Astrocyte of the cerebellum (primary cell): ENCODE results near the gene ERCC3.

ENCODE experiments used
- DNase-seq: peaks from one replicate; pipeline ENCODE4 v3.0.0-alpha.2; 2011; ENCODE audit warnings: low read depth
- H3K4me3 ChIP-seq: 2 replicates; pipeline ENCODE4 v1.5.1; 2011; ENCODE audit warnings: mild to moderate bottlenecking, low read depth, low read length, moderate library complexity
- in situ Hi-C: cut with HindIII; loops from 2 replicates; pipeline ENCODE4 v1.10.0; 2017; ENCODE audit warnings: low sequenced_read_pairs
- TF ChIP-seq, protein P1 (sequence below): IDR thresholded peaks from 2 replicates; pipeline ENCODE4 v1.5.1; 2012; ENCODE audit warnings: low read length, low read depth, moderate library complexity, mild to moderate bottlenecking; ENCODE audit errors: missing control alignments

Gene ERCC3

DNA sequence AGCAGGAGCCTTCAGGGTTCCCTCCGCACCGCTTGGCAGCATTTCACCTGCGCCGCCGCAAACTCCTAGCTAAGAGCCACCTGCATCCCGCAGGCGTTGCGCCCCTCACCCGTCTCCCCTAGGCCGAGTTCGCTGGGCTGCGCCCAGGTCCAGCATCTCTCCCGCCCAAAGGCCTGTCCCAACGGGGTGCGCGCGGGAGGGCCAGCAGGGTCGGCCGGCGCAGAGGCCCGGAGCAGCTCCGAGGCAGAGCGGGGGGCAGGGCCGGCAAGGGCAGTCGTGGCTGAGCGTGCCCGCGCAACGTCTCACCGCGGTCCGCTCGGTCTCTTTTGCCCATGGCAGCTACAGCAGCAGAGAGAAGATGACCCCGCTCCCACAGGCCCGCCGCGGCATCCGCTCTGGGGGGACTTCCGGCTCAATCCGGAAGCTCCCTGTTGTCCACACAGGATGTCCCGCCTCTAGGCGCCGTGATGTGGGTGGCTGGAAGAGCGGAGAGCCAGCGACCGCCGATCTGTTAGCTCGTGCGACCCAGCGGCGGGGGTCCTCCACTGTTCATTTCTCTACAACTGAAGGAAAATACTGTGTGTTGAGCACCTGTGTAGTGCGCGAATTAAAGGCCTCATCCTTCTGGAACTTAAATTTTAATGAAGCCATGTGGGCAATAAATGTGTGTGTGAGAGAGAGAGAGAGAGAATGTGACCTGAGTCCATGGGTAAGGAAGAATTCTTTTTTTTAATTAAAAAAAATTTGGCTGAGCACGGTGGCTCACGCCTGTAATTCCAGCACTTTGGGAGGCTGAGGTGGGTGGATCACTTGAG, at the start of gene ERCC3:
ERCC3 (minus strand) TSS at position 397 of the 815 bp plus-strand sequence; CDS start at position 334, 63 bp downstream.
- H3K4me3 ChIP-seq: peak within 1 kb of the TSS; percentile 89
- TF ChIP-seq, protein P1, sequence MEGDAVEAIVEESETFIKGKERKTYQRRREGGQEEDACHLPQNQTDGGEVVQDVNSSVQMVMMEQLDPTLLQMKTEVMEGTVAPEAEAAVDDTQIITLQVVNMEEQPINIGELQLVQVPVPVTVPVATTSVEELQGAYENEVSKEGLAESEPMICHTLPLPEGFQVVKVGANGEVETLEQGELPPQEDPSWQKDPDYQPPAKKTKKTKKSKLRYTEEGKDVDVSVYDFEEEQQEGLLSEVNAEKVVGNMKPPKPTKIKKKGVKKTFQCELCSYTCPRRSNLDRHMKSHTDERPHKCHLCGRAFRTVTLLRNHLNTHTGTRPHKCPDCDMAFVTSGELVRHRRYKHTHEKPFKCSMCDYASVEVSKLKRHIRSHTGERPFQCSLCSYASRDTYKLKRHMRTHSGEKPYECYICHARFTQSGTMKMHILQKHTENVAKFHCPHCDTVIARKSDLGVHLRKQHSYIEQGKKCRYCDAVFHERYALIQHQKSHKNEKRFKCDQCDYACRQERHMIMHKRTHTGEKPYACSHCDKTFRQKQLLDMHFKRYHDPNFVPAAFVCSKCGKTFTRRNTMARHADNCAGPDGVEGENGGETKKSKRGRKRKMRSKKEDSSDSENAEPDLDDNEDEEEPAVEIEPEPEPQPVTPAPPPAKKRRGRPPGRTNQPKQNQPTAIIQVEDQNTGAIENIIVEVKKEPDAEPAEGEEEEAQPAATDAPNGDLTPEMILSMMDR: no peak
- in situ Hi-C loops: no loop called here
- DNase-seq: peak; percentile 53

DNA sequence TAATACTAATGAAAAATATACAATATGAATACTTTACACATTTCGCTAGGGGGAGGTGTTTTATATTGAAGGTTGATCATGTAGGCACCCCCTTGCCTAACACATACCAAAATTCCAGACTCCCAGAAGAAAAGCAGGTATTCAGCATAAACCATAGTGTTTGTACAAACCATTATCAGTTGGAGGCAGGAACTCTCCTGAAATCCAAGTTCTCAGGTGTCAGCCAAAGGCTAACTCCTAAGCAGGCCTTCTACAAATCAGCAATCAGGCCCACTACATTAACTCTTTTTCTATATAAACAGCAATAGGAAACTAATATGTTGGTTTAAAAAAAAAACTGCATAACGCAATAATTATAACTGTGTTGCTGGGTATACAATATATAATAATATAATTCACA, 49.3 kb upstream of the ERCC3 start:
- in situ Hi-C loops: no loop called here
- no peak overlapping the region for H3K4me3 ChIP-seq
- DNase-seq: no peak
- TF ChIP-seq, protein P1: no peak

DNA sequence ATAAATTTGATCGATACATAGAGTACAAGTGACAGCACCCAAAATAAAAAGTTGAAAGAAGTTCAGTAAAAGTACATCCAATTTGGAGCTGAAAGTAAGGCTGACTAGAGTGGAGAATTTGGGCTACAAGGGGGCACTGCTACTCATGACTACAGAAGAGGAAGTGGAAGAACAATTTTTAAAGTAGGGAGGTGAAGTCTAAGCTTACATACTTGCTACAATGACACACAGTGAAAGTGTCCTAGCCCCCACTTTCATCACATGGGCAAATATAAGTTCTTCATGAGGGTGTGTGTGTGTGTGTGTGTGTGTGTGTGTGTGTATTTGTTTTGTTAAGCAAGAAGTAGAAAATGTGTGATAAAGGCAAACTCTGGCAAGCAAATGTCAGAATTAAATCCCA, 48.2 kb upstream of the ERCC3 start:
- TF ChIP-seq, protein P1: no peak
- H3K4me3 ChIP-seq: no peak overlapping the region
- in situ Hi-C loops: no loop called here
- no peak for DNase-seq

DNA sequence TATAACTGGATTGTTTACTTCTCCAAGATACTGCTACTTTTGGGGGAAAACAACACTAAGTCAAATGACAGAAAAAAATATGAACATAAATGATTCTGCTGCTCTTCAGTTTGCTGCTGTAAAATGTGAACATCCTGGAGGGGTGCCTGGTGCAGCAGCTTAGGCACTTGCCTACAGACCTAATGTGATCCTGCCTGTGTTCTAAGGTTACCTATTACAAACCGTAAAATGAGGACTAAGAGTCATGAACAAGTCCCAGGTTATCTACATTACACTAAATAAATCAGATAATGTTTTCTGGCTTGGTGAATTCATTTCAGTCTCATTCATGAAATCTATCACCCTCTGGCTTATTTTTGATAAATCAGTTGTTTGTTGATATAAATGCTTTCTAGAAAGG, 38.4 kb upstream of the ERCC3 start:
- TF ChIP-seq, protein P1: no peak
- no peak for DNase-seq
- no peak overlapping the region for H3K4me3 ChIP-seq
- in situ Hi-C loops: no loop called here

DNA sequence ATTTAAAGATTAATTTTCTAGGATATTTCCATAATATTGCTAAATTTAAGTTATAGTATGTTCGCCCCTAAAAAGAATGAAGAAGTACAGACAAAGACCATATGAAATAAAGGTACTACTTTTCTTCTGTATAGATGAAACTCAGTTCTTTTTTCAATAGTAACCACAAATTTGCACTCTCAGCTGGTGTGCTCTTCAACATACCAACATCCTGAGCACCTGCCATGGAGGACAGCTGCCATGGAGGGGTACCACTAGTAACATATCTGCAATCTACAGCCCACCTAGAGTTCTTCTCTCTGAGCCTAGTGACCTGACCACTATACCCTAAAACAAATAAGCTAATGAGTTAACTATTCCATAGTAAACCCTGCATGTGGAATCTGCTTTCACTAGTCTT, 36.8 kb upstream of the ERCC3 start:
- in situ Hi-C loops: no loop called here
- no peak for DNase-seq
- H3K4me3 ChIP-seq: no peak overlapping the region
- TF ChIP-seq, protein P1: no peak

DNA sequence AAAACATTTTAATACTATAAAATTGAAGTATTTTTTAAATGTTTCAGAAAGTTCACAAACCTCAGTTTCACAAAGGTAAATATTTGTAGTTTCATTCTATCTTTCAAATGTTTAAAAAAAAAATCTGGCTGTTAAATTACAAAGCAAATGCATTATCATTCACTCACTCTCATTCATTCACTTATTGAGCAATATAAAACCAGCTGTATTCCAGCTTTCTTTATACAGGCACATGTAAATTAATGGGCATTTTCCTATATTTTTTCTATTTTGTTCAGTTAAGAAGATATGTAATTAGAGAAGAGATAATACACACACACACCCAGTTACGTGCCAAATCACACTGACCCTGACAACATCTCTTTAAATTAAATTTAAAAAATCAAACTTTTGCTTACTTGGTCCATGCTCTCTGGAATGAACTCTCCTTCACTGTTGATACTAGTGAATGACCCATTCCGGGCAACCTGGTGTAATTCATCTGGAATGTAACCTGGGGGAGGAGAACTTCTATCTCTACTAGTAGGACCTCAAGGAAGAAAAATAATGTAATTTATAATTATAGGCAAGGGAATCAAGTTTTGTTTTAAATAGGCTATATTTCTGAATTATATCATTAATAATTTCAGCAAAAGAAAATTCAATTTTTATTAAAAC, 32.5 kb upstream of the ERCC3 start:
- H3K4me3 ChIP-seq: no peak overlapping the region
- DNase-seq: no peak
- TF ChIP-seq, protein P1: no peak
- in situ Hi-C loops: no loop called here
